ENCODE measurements around the gene KCNH6.
A peak's percentile ranks its signal among the peaks of the same experiment; 100 is the strongest.

Gene KCNH6

DNA sequence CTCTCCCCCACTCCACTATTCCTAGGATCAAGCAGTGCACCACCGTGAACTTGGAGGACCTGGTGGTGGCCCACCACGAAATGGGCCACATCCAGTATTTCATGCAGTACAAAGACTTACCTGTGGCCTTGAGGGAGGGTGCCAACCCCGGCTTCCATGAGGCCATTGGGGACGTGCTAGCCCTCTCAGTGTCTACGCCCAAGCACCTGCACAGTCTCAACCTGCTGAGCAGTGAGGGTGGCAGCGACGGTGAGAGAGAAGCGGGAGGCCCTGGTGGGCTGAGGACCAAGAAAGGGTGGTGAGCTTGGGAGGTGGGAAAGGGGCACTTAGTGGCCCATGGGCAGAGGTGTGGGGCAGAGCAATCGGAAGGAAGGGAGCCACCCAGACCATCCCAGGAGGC lies 29.7 kb upstream of the KCNH6 start:
- Mint-ChIP-seq H3K4me1 (no peaks in the 10 kb centered on the region), H3K4me3 (no peak overlapping the region), H3K27ac (no peak overlapping the region), H3K9me3 (no peaks in the 10 kb centered on the region), H3K27me3 (no peaks in the 10 kb centered on the region), H3K36me3 (ENCODE audit: low read depth) (no peaks in the 10 kb centered on the region)
- ATAC-seq (no peak), DNase-seq (no peak)

DNA sequence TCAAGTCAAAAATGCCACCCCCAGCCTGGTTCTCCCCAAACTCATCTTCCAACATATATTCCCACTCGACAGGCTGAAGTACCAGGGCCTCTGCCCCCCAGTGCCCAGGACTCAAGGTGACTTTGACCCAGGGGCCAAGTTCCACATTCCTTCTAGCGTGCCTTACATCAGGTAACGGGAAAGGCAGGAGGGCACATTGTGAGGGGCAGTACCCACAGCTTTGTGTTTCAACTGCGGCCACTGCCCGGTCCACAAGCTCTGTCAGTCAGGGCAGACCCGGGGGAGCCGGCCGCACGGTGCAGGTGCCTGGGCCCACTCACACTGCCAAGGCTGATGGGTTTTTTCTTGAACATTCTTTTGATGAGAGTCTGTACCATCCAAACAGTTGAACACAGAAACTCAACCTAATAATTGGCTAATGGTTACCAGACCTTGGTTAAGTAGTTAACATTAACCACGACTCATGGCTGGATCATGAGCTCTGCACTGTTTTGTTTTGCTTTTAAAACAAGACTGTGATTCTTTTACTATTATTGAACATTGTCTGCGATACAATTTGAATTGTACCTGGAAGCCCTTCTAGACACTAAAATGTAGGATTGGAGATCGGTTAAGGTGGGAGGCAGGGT lies 28.7 kb upstream of the KCNH6 start:
- ATAC-seq (no peak), DNase-seq (no peak)
- Mint-ChIP-seq H3K27ac (no peak overlapping the region), H3K9me3 (no peaks in the 10 kb centered on the region), H3K4me1 (no peaks in the 10 kb centered on the region), H3K4me3 (no peak overlapping the region), H3K36me3 (ENCODE audit: low read depth) (no peaks in the 10 kb centered on the region), H3K27me3 (no peaks in the 10 kb centered on the region)

DNA sequence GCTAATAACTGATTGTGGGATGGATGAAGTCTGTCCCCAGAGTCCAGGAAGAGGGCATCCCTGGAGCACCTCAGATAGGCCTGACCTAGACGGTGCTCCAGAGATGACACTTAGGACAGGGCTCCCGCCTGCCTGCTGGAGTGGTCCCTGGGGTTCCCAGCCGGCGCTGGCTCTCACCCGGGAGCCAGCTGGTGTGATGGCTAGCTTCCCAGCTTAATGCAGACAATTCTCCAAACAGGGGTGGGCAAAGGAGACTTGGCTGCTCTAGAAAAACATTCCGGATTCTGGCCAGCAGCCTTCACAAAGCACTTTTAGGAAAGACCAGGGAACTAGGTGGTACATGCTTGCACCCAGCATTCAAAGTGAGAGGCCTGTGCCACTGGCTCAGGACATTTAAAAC lies 27.7 kb upstream of the KCNH6 start:
- H3K27me3 Mint-ChIP-seq = no peaks in the 10 kb centered on the region
- no peak overlapping the region for H3K4me3 Mint-ChIP-seq
- H3K36me3 Mint-ChIP-seq (ENCODE audit: low read depth) = no peaks in the 10 kb centered on the region
- ATAC-seq (no peak), DNase-seq (no peak)
- no peak overlapping the region for H3K27ac Mint-ChIP-seq
- no peaks in the 10 kb centered on the region for H3K4me1 Mint-ChIP-seq
- H3K9me3 Mint-ChIP-seq = no peaks in the 10 kb centered on the region

DNA sequence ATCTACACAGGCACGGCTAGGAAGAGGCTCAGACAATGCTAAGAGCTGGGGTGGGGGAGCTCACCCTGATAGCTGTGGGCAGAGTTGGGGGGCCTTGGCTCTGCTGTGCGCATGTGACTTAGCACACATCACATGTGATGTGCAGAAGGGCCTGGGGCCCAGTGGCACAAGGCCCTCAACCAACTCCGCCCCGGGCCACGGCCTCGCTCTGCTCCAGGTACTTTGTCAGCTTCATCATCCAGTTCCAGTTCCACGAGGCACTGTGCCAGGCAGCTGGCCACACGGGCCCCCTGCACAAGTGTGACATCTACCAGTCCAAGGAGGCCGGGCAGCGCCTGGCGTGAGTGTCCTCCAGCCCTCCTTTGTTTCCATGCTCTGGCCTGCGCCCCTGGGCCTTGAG lies 27.0 kb upstream of the KCNH6 start:
- Mint-ChIP-seq H3K4me1 (no peaks in the 10 kb centered on the region), H3K4me3 (no peak overlapping the region), H3K36me3 (ENCODE audit: low read depth) (no peaks in the 10 kb centered on the region), H3K27me3 (peaks cover 2% of the 10 kb centered on the region), H3K9me3 (no peaks in the 10 kb centered on the region), H3K27ac (no peak overlapping the region)
- DNase-seq = no peak
- no peak for ATAC-seq

DNA sequence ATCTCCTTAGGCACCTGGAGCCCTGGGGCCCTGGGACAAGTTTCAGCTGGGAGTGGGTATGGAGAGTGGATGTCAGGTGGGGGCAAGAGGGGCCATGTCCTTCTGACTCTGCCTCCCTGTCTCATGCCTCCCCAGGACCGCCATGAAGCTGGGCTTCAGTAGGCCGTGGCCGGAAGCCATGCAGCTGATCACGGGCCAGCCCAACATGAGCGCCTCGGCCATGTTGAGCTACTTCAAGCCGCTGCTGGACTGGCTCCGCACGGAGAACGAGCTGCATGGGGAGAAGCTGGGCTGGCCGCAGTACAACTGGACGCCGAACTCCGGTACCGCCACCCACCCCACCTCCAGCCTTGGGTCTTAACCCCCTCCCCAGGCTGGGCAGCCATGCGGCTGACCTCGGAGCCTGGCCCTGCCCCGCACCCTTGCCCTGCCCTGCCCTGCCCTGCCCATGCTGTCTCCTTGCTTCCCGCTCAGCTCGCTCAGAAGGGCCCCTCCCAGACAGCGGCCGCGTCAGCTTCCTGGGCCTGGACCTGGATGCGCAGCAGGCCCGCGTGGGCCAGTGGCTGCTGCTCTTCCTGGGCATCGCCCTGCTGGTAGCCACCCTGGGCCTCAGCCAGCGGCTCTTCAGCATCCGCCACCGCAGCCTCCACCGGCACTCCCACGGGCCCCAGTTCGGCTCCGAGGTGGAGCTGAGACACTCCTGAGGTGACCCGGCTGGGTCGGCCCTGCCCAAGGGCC lies 26.3 kb upstream of the KCNH6 start:
- ATAC-seq (no peak), DNase-seq (no peak)
- no peaks in the 10 kb centered on the region for H3K36me3 Mint-ChIP-seq (ENCODE audit: low read depth)
- H3K27me3 Mint-ChIP-seq = peaks cover 7% of the 10 kb centered on the region
- H3K9me3 Mint-ChIP-seq = no peaks in the 10 kb centered on the region
- no peak overlapping the region for H3K27ac Mint-ChIP-seq
- H3K4me1 Mint-ChIP-seq = no peaks in the 10 kb centered on the region
- no peak overlapping the region for H3K4me3 Mint-ChIP-seq

DNA sequence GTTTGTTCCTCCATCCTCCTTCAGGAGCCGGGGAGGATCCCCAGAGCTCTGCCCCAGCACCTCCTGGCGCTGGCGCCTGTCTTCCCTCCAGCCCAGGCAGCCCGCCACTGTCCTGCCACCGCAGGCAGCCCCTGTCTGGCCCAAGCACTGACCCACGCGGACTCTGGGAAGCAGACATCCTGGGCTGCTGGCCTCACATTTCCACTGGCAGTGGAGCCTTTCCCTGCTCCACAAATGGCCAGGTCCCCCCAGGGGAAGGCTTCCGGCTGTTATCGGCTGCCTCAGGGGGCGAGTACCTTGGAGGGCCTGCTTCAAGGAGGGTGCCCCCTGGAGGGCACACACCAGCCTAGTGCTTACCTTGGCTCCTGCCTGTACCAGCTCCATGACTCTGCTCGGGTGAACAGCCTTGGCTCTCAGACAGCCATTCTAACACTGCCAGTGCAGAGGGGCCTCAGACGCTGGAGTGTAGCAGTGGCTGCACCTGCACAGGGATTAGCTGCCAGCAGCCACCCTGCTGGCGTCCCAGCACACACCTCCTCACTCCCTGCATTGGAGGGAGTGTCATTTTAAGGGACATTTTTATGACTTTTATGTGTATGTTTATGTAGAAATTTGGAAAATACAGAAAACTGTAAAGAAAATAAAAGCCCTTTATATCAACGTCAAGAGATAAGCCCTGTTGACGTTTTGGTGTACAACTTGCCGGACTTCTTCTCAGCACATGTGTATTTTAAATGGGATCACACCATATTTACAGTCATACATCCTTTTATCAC lies 25.3 kb upstream of the KCNH6 start:
- peak; percentile 8 for DNase-seq

DNA sequence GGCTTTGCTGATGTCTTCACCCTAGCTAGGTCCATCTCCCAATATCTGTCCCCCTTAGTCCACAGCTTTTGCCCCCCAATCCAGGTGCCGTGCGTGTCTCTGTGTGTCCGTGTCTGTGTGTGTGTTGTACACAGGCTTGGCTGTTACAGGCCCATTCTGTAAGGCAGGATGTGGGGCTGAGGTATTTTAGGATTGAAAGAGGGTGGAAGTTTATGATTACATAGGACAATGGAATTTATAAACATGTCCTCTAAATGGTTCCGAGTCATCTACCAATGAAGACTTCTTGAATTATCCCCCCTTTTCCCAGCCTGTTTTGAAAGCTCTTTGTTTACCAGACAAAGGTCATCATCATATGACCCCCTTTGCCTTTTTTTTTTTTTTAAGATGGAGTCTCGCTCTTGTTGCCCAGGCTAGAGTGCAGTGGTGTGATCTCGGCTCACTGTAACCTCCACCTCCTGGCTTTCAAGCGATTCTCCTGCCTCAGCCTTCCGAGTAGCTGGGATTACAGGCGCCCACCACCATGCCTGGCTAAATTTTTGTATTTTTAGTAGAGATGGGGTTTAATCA lies 24.4 kb upstream of the KCNH6 start:
- Mint-ChIP-seq H3K36me3 (ENCODE audit: low read depth) (no peaks in the 10 kb centered on the region), H3K4me3 (no peak overlapping the region), H3K4me1 (no peaks in the 10 kb centered on the region), H3K27ac (no peak overlapping the region), H3K9me3 (no peaks in the 10 kb centered on the region), H3K27me3 (peaks cover 13% of the 10 kb centered on the region)
- ATAC-seq (no peak), DNase-seq (no peak)

More for the DNA sequence above, 25.3 kb upstream of the KCNH6 start:
- Mint-ChIP-seq H3K27ac (no peak overlapping the region), H3K4me3 (no peak overlapping the region), H3K36me3 (ENCODE audit: low read depth) (no peaks in the 10 kb centered on the region), H3K9me3 (no peaks in the 10 kb centered on the region), H3K27me3 (peaks cover 8% of the 10 kb centered on the region), H3K4me1 (no peaks in the 10 kb centered on the region)
- ATAC-seq = no peak

DNA sequence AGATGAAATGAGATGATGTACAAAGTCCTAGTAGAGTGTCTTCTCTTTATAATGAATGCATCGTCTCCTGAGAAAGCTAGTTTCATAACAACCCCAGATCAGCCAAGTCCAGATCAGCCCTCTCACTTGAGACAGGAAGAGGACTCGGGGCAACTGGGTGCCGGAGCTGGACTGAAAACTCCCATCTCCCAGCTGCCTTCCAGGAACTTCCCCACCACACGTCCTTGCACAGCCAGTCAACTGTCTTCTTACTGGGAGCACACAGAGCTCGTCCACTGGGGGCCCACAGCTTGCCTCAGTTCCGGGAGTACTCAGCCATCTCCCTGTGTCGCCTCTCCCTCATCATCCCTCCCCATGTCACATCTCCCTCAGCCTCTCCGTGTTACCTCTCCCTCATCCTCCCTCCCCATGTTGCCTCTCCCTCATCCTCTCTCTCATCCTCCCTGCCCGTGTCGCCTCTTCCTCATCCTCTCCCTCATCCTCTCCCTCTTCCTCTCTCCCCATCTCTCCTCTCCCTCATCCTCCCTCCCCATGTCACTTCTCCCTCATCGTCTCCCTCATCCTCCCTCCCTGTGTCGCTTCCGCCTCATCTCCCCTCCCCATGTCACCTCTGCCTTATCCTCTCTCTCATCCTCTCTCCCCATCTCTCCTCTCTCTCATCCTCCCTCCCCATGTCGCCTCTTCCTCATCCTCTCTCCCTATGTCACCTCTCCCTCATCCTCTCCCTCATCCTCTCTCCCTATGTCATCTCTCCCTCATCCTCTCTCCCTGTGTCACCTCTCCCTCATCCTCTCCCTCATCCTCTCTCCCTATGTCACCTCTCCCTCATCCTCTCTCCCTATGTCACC lies 22.4 kb upstream of the KCNH6 start:
- H3K27me3 Mint-ChIP-seq = peaks cover 23% of the 10 kb centered on the region
- no peaks in the 10 kb centered on the region for H3K9me3 Mint-ChIP-seq
- no peak for ATAC-seq
- H3K4me1 Mint-ChIP-seq = no peaks in the 10 kb centered on the region
- H3K36me3 Mint-ChIP-seq (ENCODE audit: low read depth) = no peaks in the 10 kb centered on the region
- no peak overlapping the region for H3K27ac Mint-ChIP-seq
- DNase-seq = no peak
- H3K4me3 Mint-ChIP-seq = no peak overlapping the region

DNA sequence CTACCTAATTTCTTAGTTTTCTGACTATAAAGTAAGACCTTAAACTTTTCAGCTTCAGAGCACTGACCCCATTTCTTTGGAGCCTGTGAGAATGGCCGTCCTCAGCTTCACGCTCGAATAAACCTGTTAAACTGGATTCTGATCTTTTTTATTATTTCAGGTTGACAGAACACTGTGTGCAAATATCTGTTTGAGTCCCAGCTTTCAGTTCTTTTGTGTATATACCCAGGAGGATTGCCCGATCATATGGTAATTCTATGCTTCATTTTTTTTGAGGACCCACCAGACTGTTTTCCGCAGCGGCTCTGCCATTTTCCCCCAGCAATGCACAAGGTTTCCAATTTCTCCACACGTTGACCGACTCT lies 19.8 kb upstream of the KCNH6 start:
- H3K4me1 Mint-ChIP-seq = no peaks in the 10 kb centered on the region
- ATAC-seq (no peak), DNase-seq (no peak)
- H3K4me3 Mint-ChIP-seq = no peak overlapping the region
- H3K9me3 Mint-ChIP-seq = no peaks in the 10 kb centered on the region
- H3K36me3 Mint-ChIP-seq (ENCODE audit: low read depth) = no peaks in the 10 kb centered on the region
- H3K27ac Mint-ChIP-seq = no peak overlapping the region
- peaks cover 23% of the 10 kb centered on the region for H3K27me3 Mint-ChIP-seq

DNA sequence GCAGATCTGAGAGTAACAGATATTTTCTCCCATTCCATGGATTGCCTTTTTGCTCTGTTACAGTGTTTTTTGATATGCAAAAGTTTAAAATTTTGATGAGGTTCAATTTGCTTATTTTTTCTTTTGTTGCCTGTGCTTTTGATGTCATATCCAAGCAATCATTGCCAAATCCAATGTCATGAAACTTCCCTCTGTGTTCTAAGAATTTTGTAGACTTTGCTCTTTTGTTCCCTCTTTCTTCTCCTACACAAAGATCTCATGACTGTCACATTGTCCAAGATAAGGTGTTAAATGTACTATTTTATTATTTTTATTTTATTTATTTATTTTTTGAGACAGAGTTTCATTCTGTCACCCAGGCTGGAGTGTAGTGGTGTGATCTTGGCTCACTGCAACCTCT lies 18.9 kb upstream of the KCNH6 start:
- no peaks in the 10 kb centered on the region for H3K4me1 Mint-ChIP-seq
- DNase-seq (no peak), ATAC-seq (no peak)
- H3K9me3 Mint-ChIP-seq = no peaks in the 10 kb centered on the region
- no peaks in the 10 kb centered on the region for H3K36me3 Mint-ChIP-seq (ENCODE audit: low read depth)
- no peak overlapping the region for H3K4me3 Mint-ChIP-seq
- H3K27ac Mint-ChIP-seq = no peak overlapping the region
- peaks cover 23% of the 10 kb centered on the region for H3K27me3 Mint-ChIP-seq

DNA sequence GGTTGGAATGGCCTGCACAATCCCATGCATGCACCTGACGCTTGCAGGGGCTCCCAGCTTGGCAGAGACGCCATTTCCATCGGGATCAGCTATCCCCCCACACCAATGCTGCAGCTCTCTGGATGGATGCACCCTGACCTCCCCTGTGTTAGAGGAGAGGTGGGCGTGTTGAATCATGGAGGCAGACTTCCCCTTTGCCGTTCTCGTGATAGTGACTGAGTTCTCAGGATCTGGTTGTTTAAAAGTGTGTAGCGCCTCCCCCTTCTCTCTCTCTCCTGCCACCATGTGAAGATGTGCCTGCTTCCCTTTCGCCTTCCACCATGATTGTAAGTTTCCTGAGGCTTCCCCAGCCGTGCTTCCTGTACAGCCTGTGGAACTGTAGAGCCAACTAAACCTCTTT lies 17.8 kb upstream of the KCNH6 start:
- H3K36me3 Mint-ChIP-seq (ENCODE audit: low read depth) = no peaks in the 10 kb centered on the region
- H3K4me3 Mint-ChIP-seq = no peak overlapping the region
- no peaks in the 10 kb centered on the region for H3K9me3 Mint-ChIP-seq
- ATAC-seq = no peak
- H3K27me3 Mint-ChIP-seq = peaks cover 23% of the 10 kb centered on the region
- H3K4me1 Mint-ChIP-seq = no peaks in the 10 kb centered on the region
- no peak overlapping the region for H3K27ac Mint-ChIP-seq
- DNase-seq = no peak

DNA sequence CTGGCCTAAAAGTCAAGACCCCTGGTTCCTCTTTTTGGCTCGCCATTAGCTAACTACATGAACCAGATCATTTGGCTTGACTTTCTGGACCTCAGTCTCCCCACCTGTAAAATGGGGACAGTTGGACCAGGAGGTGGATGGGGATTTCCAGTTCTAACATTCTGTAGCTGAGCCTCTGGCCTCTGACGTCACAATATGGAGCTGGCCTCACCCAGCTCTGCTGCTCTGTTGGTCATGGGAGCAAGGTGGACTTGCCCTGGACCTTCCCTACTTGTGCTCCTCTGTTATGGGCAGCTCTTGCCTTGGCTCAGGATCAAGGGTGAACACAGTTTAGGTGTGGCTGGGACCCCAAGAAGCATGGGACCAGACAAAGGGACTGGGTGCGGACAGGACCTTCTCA lies 16.5 kb upstream of the KCNH6 start:
- H3K27ac Mint-ChIP-seq = no peak overlapping the region
- peaks cover 18% of the 10 kb centered on the region for H3K27me3 Mint-ChIP-seq
- no peak for ATAC-seq
- H3K36me3 Mint-ChIP-seq (ENCODE audit: low read depth) = no peaks in the 10 kb centered on the region
- no peaks in the 10 kb centered on the region for H3K4me1 Mint-ChIP-seq
- DNase-seq = no peak
- no peak overlapping the region for H3K4me3 Mint-ChIP-seq
- H3K9me3 Mint-ChIP-seq = no peaks in the 10 kb centered on the region

DNA sequence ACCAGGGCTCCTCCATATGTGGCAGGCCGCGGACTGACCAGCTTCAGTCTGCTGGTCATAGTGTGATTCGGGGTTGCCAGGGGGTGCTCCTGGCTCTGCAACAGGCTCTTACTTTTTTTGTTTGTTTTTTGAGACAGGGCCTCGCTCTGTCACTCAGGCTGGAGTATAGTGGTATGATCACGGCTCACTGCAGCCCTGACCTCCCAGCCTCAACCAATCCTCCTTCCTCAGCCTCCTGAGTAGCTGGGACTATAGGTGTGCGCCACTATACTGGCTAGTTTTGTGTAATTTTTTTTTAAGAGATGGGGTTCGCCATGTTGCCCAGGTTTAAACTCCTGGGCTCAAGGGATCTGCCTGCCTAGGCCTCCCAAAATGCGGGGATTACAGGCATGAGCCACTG lies 11.8 kb upstream of the KCNH6 start:
- peaks cover 2% of the 10 kb centered on the region for H3K27me3 Mint-ChIP-seq
- no peaks in the 10 kb centered on the region for H3K4me1 Mint-ChIP-seq
- no peaks in the 10 kb centered on the region for H3K9me3 Mint-ChIP-seq
- no peaks in the 10 kb centered on the region for H3K36me3 Mint-ChIP-seq (ENCODE audit: low read depth)
- H3K27ac Mint-ChIP-seq = no peak overlapping the region
- ATAC-seq = no peak
- DNase-seq = no peak
- no peak overlapping the region for H3K4me3 Mint-ChIP-seq

DNA sequence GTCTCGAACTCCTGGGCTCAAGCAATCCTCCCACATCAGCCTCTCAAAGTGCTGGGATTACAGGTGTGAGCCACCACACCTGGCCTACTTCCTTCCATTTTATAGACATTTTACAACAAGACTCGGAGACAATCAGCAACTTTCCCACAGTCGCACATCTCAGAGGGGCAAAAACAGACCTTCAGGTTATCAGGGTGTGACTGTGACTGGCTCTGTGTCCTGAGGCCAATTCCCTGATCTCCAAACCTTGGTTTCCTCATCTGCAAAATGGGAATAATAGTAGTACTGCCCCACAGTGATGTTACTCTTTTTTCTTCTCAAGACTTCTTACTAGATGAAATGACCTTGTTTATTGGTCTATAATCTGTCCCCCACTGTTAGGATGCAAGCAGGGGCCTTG lies 10.8 kb upstream of the KCNH6 start:
- H3K4me3 Mint-ChIP-seq = no peak overlapping the region
- peaks cover 5% of the 10 kb centered on the region for H3K27me3 Mint-ChIP-seq
- no peaks in the 10 kb centered on the region for H3K36me3 Mint-ChIP-seq (ENCODE audit: low read depth)

More for the DNA sequence above, 10.8 kb upstream of the KCNH6 start:
- Mint-ChIP-seq H3K9me3 (no peaks in the 10 kb centered on the region), H3K4me1 (peaks cover 9% of the 10 kb centered on the region), H3K27ac (no peak overlapping the region)
- DNase-seq (no peak), ATAC-seq (no peak)
